Measurements from ENCODE around the gene RGL1.

The RGL1 gene

DNA sequence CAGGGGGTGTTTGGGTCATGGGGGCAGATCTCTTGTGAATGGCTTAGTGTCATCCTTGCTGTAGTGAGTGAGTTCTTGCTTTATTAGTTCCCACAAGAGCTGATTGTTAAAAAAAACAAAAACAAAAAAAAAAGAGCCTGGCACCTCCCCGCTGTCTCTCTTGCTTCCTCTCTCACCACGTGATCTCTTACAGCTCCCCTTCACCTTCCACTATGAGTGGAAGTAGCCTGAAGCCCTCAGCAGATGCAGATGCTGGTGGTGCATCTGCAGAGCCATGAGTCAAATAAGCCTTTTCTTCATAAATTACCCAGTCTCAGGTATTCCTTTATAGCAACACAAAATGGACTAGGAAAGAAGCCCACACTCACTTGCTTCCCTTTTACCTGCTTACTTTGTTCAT is 17.2 kb upstream of the RGL1 start:
- DNase-seq: no peak

DNA sequence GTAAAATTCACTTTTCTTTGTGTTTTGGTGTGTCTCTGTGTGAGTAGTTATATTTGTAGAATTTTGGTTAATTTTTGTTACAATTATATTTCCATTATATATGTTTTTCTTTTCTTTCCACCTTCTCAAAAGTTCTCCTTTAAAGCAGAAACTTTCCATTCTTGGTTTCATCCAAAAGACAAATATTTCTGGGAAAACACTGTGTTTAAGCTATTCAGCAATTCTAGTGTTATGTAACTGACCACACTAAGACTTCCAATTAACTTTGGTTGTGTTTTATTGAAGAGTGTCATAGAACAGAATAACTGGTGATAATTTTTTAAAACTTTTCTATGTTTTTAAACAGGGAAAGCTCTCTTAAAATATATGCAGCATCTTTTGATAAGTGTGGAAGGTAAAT is 13.6 kb upstream of the RGL1 start:
- no peak for DNase-seq

DNA sequence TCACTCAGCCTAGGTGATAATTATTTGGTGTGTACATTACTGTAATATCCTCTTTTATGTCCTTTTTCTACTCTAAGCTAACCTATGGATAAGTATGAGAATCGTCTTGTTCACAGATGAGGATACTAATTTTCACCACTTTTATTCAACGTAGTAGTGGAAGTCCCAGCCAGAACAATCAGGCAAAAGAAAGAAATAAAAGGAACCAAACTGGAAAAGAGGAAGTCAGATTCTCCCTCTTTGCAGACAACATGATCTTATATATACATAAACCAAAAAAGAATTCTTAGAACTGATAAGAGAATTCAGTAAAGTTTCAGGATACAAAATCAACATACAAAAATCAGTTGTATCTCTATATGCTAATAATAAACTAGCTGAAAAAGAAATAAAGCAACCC is 12.6 kb upstream of the RGL1 start:
- no peak for DNase-seq

DNA sequence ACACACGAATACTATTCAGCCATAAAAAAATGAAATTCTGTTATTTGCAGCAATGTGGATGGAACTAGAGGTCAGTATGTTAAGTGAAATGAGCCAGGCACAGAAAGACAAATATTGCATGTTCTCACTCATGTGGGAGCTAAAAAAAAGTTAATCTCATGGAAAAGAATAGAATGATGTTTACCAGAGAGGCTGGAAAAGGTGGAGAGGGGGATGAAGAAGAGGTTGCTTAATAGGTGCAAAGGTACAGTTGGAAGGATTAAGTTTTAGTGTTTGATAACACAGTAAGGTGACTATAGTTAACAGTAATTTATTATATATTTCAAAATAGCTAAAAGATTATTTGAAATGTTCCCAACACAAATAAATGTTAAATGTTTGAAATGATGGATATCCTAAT is 10.8 kb upstream of the RGL1 start:
- no peak for DNase-seq

DNA sequence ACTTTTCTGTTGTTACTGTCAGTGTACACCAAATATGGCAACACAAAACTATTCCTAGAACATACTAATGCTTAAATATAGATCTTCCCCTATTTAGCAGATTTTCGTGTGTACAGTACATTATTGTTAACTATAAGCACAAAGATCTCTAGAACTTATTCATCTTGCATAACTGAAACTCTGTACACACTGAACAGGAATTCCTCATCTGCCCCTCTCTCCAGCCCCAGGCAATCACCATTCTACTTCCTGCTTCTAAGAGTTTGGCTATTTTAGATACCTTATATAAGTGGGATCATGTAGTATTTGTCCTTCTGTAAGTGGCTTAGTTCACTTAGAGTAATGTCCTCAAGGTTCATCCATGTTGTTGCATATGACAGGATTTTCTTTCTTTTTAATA is 4.5 kb upstream of the RGL1 start:
- DNase-seq: no peak

DNA sequence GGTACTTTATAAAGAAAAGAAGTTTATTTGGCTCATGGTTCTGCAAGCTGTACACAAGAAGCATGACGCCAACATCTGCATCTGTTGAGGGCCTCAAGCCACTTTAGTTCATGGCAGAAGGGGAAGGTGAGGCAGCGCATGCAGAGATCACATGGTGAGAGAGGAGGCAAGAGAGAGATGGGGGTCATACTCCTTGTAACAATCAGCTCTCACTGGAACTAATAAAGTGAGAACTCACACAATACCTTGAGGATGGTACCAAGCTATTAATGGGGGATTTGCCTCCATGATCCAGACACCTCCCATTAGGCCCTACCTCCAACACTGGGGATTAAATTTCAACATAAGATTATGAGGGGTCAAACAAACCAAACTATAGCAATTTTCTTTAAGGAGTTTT is 3.3 kb upstream of the RGL1 start:
- DNase-seq: no peak

DNA sequence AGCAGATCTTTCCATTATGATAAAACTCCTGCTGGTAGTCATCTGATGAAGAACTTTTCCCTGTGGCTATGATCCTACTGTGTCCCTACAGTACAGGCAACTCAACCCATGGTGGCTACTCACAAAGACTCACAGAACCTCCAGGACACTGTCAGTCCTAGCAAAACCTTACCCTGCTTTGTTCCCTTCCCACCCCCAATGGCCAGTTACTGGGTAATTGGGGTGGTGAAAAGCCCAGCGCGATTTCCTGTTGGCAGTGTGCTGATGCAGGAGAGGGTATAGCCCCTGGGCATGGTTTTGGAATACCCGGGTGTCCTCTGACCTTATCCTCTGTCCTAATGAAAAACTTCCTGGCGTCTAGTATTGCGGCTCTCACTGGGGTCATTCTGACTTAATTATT is 533 bp upstream of the RGL1 start:
- no peak for DNase-seq

DNA sequence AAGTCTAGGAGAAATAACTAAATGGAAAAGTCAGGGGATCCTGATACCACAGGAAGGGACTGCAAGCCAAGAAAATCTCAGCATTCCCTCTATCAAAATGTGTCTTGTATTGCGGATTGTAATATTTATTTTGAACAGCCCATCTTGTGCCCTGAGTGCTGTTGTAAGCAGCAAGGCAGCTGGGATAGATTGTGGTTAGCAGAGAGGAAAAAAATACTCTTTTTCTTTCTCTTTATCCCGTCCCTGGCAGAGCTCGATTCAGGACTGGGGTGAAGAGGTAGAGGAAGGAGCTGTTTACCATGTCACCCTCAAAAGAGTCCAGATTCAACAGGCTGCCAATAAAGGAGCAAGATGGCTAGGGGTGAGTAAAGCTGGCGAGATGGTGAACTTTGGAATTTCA is 1.2 kb downstream of the RGL1 start:
- DNase-seq: no peak

DNA sequence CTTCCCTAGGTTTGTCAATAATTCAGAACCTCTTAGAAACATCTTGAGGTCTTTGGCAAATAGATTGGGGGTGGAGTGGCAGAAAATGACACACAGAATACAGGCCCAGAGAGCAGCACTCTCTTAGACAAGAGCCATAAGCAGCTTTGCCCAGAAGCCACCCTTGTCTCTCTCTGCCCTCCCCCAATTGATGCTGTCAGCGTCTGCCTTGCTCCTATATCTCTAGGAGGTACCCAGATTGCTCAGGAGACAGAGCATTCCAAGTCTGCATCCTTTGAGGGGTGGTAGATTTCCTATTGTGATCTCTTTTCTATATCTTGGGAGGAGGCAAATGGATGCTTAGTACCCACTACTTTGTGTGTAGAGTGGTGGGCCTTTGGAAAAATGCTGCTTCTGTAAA is 1.8 kb downstream of the RGL1 start:
- DNase-seq: no peak

DNA sequence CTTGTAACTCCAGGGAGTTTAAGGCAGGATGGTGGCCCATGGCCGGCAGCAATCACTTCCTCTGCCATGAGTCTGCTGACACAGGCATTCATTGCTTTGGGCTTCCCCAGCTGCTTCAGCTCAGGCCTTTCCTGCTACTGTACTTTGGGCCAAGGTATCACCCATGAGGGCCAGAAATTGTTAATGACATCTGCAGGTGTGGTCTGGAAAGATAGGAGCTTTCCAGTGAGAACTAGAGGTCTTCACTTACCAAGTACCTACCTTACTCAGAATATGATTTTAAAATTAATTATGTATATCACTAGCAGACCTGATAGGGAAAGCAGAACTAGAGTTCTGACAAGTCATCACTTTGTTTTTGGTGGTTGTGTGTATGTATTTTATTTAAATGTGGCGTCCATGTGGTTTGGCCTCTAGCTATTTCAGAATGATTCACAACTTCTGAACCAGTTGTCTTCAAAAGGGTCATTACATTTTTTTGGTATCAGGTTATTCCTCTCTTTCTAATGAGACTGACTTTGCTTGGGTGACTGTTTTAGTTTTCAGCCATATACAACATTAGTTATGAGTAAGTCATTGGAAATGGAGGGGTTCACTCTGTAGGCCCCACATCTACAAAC is 2.7 kb downstream of the RGL1 start:
- DNase-seq: no peak

DNA sequence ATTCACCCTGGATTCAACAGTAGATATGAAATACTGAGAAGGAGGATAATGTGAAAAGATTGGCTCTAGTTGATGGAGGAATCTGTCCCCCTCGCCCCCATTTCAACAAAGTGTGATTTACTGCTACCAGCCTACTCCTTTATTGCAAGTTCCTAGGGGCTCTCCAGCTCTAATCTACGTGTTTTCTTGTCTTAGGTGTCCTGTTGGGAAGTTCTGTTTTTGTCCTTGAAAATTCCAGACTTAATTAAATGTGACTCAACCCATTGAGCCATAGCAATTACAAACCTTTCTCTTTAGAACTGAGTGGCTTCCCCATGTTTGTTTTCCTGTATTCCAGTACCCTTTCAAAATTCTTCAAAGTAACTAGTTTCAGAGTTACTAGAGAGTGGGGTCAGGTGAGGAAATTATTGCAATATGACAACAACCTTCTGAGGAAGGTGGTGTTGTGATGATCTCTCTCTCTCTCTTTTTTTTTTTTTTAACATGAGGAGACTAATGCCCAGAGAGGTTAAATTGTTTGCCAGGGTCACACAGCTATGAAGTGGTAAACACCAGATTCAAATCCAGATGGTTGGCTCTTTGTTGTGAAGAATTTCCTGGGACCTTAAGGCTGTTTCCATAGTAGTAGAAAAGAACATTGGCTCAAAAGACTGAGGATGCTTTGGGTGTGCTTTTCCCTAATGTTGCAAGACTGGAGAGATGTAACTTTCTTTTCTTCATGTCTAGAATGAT is 3.5 kb downstream of the RGL1 start:
- no peak for DNase-seq

DNA sequence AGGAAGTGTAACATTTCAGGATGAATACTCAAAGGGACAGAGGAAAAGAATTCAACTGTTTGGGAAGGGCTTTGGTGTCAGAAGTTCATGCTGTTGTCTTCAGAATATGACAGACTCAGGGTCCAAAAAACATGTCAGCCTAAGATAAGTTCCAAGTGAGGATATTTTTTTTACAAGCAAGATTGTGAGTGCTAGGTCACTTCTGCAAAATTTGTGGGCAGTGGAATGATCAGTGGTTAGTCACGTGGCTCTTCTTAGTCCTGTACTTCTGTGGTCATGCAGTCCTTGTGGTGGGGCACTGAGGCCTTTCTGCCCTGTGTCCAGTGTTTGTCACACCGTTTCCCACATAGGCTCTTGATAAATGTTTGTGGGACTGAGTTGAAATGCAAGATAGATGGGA is 5.2 kb downstream of the RGL1 start:
- DNase-seq: no peak

DNA sequence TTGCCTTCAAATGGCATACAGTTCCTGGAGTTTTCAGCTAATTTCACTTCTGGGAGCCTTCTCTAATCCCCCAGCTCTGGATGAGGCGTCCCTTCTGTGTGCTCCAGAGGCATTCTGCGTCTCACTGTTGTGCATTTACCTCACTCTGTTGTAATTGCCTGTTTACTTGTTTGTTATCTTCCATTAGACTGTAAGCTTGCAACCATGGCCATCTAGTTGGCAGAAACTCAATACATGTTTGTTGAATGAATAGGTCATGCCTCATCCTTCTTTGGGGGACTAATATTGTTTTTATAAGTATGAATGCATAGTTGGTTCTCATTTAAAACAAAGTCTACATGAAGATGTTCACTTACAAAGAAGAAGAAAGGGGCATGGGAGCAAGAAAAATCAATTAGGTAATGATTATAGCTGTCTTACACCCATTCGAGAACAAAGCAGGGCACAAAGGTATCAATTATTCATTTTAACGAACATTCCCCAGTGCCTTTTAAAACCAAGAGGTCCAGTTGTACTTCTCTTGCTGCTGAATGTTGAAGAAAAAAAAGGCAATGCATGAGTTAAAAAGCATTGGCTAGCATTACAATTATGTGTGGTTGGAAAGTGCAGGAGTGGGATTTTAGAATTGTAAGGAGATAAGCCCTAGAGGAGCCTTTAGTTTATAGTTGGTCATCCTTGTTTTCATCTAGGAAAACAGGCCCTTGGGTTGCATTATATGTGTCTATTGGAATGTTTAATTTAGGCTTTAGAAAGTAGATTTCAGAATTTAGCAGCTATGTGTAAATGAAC is 6.0 kb downstream of the RGL1 start:
- DNase-seq: no peak

DNA sequence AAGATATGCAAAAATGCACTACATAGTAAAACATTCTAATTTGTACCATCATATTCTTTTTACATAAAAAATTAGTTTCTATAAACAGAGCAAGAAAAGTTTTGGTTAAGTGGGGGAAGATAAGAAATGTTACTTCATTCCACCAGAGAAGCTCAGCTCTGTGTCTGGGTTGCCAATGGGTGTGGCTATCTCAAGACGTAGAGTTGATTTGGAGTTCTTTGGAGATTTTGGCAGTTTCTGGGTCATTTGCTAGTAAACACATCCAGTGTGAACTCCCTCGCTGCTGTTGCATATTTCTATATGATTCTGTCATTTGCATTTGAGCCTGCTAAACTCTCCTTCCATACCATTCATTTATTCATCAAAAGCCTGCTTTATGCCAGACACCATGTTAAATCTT is 7.2 kb downstream of the RGL1 start:
- DNase-seq: no peak

DNA sequence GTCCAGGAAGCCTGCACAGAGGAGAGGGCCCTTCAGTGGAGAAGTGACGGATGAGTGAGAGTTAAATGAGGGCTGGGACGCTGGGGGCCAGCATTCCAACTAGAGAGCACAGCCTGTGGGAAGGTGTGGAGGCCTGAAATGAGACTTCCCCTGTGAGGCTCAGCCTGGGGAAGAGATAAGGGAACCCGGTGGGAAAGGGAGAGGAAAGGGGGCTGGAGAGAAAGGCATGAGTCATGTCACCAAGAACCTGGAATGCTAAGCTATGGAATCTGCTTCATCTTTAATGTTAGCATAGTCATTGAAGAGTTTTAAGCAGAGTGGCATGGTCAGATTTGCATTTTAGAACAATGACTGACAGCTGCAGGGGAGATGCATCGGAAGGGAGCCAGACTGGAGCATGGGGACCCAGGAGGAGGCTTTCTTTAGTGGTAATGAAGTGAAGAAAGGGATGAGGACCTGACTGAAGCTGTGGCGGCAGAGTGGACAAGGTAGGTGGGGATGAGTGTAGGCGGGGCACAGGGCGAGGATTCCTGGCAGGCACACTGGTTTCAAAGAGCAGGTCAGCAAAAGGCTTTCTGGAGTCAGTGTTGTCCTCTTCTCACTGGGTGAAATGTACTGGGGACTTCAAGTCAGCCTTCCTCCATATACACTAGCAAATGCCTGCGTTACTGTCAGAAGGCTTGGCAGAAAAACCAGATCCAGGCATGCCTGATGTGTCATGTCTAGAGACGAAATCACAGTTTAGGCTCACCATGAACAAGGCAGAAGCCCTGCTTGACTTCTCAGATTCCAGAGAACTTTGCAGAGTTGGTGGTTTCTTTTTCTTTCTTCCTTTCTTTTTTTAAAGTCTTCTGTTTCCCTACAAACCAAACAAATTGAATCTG is 8.0 kb downstream of the RGL1 start:
- DNase-seq: peak; percentile 22

DNA sequence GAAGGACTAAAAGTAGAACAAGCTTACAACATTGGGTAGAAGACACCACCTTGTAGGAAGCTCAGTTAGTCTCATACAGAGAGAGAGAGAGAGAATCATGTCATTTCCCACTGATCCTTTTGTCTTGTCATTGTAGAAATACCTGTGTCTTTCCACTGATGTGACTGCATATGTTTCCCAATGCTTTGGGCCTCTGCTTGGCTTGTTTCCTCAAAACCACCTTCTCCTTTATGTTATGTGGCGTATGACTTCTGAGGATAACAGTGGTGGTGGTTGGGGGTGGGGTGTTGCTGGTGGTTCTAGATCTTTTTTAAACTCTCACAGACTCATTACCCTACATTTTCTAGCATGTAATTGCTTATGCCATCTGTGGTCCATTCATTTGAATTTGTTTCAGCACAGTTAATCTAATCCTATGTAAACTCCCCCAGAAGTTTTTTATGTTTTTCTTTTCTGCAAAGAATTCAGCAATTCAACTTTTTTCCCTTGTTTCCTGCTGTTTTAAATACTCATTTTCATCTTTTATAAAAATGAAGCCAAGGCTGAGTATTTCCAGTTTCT is 9.3 kb downstream of the RGL1 start:
- no peak for DNase-seq

DNA sequence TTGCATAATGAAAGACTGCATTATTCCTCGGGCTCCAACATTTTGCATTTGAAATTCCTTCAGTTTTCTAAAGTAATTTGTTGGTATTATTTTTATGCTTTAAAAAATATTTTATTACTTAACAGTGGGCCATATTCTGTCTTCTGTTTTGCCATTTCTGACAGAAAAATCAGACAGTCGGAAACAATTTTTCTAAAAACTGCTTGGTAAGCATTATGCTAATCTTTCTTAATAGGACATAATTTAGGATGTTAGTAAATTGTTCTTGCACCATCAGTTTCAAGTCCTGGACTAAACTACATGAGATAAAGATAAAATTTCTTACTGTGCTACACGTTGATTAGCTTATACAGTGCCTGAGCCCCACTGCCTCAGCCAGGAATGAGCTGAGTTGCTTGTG is 11.2 kb downstream of the RGL1 start:
- DNase-seq: no peak

DNA sequence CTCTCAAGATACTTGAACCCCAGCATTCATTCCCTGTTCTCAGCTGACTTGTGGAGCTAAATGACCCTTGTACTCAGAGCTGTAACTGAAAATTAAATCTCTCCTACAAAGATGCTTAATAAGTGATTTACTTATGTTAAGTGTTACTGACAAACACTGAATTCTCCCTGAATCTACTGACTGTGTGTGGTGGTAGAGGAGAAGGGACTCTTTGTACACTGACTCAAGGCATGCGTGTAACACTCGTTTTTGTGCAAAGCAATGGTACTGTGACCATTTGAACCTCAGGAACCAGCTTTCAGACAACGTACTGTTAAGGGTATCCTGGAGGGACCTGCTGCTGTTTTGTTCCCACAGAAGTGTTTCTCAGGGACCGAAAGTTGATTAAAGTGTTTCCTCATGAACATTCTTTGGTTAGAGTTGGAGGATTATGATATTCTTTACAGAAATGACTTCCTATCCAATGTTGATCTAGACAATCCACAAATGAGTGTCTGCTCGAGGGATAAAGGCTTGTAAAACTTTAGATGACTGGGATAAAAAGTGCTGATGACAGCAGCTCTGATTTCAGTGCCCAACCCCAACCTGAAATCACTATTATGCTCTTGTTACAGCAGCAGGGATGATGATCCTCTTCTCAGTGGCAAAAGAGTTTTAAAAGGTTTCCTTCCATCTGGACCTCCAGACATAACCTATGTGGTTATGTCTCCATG is 12.8 kb downstream of the RGL1 start:
- no peak for DNase-seq

DNA sequence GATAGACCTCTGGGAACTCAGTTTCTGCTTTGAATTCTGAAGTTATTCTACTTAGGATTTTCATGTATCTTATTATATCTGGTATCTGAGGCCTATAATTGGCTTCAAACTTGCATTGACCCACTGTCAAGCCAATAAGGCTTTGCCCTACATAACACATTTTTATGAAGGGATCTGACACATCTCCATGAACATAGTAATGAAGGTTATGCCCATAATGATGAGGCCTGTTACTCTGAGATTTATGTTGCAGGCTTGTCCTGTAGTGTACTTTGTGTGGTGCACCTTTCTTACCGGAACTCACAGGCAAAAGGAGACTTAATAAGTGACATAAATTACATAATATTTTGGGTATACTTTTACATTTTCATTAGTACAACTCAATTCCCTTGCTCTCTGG is 14.1 kb downstream of the RGL1 start:
- DNase-seq: no peak

DNA sequence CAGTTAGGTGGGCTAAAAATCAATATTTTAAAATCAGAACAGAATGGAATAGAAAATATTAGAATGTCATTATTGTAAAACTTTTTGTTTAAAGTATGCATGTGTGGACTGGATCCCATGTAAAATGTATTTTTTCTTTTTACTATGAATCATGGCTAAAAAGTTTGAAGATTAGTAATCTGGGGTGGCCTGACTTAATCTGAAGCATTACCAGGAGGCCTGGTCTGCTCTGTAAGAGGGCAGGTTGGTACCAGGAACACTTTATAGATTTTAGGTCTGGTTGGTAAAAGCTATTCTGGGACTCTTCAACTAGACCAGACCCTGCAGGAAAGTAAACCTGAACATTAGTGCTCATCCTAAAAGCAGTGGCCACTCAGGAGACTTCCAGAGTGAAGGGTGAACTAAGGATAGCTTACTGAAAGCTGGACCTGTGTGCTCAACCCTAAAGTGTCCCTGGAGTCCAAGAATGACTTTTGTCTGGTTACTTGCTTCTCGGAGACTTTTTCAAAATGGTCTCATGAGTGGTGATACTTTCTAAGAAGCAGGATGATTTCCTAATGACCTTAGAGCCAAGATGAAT is 16.5 kb downstream of the RGL1 start:
- DNase-seq: no peak

DNA sequence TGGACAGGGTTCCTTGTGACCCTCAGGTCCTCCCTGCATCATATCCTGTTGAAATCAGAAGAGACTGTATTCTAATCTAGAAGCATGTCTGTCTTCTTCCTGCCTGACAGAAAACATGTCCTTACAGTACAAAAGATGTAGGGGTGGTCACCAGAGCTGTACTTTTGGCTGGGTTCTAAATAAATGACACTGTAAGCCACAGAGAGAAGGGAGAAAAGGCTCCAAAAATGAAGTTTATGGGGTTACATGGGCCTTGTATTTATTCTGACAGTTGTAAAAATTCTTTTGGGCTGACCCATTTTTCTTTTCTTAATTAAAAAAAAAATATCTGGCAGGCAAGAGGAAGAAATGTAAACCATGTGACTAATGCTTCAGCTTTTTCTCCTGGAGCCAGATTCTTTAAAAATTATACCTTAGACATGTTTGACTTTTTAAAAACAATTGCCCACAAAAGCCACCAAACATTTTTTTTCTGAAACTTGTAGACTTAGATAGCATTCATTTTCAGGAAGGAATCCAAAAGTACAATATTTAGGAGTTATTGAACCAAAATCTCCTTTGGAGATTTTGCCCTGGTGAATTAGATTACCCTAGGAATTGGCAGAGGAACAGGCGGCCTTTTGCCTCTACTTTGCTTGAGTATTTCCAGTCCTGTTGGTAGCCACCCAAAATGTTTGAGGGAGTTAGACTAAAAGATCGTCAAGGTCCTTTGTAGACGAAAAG is 17.1 kb downstream of the RGL1 start:
- peak; percentile 27 for DNase-seq
